ENCODE data around the gene MYCN. TPM values are rescaled to one million over a fixed set of nuclear protein-coding genes. Genes with fewer than 3 reads are reported as not detected.

Gene MYCN
- total RNA-seq, 1 experiment from 2014 or later: not detected

DNA sequence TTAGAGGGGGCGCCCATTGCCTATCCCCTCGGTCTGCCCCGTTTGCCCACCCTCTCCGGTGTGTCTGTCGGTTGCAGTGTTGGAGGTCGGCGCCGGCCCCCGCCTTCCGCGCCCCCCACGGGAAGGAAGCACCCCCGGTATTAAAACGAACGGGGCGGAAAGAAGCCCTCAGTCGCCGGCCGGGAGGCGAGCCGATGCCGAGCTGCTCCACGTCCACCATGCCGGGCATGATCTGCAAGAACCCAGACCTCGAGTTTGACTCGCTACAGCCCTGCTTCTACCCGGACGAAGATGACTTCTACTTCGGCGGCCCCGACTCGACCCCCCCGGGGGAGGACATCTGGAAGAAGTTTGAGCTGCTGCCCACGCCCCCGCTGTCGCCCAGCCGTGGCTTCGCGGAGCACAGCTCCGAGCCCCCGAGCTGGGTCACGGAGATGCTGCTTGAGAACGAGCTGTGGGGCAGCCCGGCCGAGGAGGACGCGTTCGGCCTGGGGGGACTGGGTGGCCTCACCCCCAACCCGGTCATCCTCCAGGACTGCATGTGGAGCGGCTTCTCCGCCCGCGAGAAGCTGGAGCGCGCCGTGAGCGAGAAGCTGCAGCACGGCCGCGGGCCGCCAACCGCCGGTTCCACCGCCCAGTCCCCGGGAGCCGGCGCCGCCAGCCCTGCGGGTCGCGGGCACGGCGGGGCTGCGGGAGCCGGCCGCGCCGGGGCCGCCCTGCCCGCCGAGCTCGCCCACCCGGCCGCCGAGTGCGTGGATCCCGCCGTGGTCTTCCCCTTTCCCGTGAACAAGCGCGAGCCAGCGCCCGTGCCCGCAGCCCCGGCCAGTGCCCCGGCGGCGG lies 1.7 kb downstream of the MYCN start:
- ATAC-seq: 0 out of 2 replicates have a peak, but pooled peaks have one; percentile 14
- H2AFZ ChIP-seq (ENCODE audit: low read length): no peak overlapping the region
- no peaks in the 10 kb centered on the region for H3F3A ChIP-seq (ENCODE audit: low read length, unreplicated experiment)
- DNase-seq: no peak
- no peaks in the 10 kb centered on the region for H3K36me3 ChIP-seq (ENCODE audit: low read depth, low read length)
- no TSS peak for BruUV-seq (replicated peaks)
- no peaks in the 10 kb centered on the region for H3K9me2 ChIP-seq (replicated peaks; ENCODE audit: low read length)
- intact Hi-C loops (cut with micrococcal nuclease): no loop called here
- H3K4me1 ChIP-seq (ENCODE audit: insufficient read depth, low read length): 0 out of 2 replicates have a peak, but pooled peaks cover 6% of the 10 kb centered on the region
- H3K79me2 ChIP-seq (ENCODE audit: low read length): no peaks in the 10 kb centered on the region
- no peaks in the 10 kb centered on the region for H4K20me1 ChIP-seq (ENCODE audit: low read length)
- TF ChIP-seq, protein P1, sequence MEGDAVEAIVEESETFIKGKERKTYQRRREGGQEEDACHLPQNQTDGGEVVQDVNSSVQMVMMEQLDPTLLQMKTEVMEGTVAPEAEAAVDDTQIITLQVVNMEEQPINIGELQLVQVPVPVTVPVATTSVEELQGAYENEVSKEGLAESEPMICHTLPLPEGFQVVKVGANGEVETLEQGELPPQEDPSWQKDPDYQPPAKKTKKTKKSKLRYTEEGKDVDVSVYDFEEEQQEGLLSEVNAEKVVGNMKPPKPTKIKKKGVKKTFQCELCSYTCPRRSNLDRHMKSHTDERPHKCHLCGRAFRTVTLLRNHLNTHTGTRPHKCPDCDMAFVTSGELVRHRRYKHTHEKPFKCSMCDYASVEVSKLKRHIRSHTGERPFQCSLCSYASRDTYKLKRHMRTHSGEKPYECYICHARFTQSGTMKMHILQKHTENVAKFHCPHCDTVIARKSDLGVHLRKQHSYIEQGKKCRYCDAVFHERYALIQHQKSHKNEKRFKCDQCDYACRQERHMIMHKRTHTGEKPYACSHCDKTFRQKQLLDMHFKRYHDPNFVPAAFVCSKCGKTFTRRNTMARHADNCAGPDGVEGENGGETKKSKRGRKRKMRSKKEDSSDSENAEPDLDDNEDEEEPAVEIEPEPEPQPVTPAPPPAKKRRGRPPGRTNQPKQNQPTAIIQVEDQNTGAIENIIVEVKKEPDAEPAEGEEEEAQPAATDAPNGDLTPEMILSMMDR (conservative IDR thresholded peaks at IDR 0.05; ENCODE audit: low read depth, low read length): no peak
- TF ChIP-seq EZH2 (IDR thresholded peaks at IDR 0.05; ENCODE audit: low read length, unreplicated experiment) (peak; percentile 89), EZH2phosphoT487 (IDR thresholded peaks at IDR 0.05; ENCODE audit: borderline replicate concordance, low read length) (peak; percentile 75; the same call in 1 of the 2 replicates)
- no peak overlapping the region for H3K9ac ChIP-seq (ENCODE audit: low read length)
- POLR2A ChIA-PET (ENCODE audit: unreplicated experiment): no interaction called here
- H3K9me3 ChIP-seq (ENCODE audit: low read length): no peaks in the 10 kb centered on the region
- no peak overlapping the region for H3K4me3 ChIP-seq (ENCODE audit: low read length)
- H3K27ac ChIP-seq (ENCODE audit: low read length): no peak overlapping the region
- CTCF ChIA-PET: no interaction called here
- H3K4me2 ChIP-seq (ENCODE audit: low read length): no peak overlapping the region
- H3K27me3 ChIP-seq (ENCODE audit: low read length): peaks cover 70% of the 10 kb centered on the region

DNA sequence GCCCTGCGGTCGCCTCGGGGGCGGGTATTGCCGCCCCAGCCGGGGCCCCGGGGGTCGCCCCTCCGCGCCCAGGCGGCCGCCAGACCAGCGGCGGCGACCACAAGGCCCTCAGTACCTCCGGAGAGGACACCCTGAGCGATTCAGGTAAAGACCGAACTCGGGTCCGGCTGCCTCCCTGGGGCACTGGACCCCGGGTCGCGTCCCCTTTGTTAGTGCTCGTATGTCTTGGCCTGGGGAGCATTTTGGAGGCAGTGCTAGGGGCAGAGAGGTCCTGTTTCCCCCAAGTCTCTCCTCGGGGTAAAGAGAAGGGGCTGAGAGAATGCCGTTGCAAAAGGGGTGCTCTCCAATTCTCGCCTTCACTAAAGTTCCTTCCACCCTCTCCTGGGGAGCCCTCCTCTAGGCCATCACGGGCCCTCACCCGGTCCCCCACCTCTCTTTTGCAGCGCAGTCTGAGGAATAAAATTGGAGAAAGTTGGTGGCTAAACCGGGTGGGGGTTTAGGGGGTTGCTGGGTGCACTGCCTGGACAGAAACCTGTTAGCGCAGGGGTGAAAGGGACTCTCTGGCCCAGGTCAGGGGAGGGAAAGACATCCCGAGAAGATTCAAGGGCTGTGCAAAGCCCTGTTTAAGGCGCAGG lies 2.5 kb downstream of the MYCN start:
- CTCF ChIA-PET: no interaction called here
- H3K27ac ChIP-seq (ENCODE audit: low read length): no peak overlapping the region

More for the DNA sequence above, 2.5 kb downstream of the MYCN start:
- no peak for ATAC-seq
- Histone ChIP-seq H3K9me2 (replicated peaks; ENCODE audit: low read length) (no peaks in the 10 kb centered on the region), H3K9ac (ENCODE audit: low read length) (no peak overlapping the region), H2AFZ (ENCODE audit: low read length) (no peak overlapping the region), H3K9me3 (ENCODE audit: low read length) (no peaks in the 10 kb centered on the region), H4K20me1 (ENCODE audit: low read length) (no peaks in the 10 kb centered on the region), H3K4me1 (ENCODE audit: insufficient read depth, low read length) (0 out of 2 replicates have a peak, but pooled peaks cover 6% of the 10 kb centered on the region), H3K27me3 (ENCODE audit: low read length) (peaks cover 71% of the 10 kb centered on the region), H3K4me3 (ENCODE audit: low read length) (no peak overlapping the region), H3K79me2 (ENCODE audit: low read length) (no peaks in the 10 kb centered on the region), H3K4me2 (ENCODE audit: low read length) (no peak overlapping the region), H3F3A (ENCODE audit: low read length, unreplicated experiment) (no peaks in the 10 kb centered on the region), H3K36me3 (ENCODE audit: low read depth, low read length) (no peaks in the 10 kb centered on the region)
- no peak for DNase-seq
- no TSS peak for BruUV-seq (replicated peaks)
- intact Hi-C loops (cut with micrococcal nuclease): no loop called here
- POLR2A ChIA-PET (ENCODE audit: unreplicated experiment): no interaction called here
- TF ChIP-seq, protein P1 (conservative IDR thresholded peaks at IDR 0.05; ENCODE audit: low read depth, low read length): no peak
- no peak for TF ChIP-seq EZH2 (IDR thresholded peaks at IDR 0.05; ENCODE audit: low read length, unreplicated experiment)
- TF ChIP-seq EZH2phosphoT487 (IDR thresholded peaks at IDR 0.05; ENCODE audit: borderline replicate concordance, low read length): no peak

All from PC-3 (cell line).